ENCODE results near the gene PROP1. TPM values are rescaled to one million over a fixed set of nuclear protein-coding genes. Genes with fewer than 3 reads are reported as not detected.

The PROP1 gene
- polyA plus RNA-seq, 1 donor (not counting 4 experiments of a cell fraction or from before 2014, with no cell fraction given), result not detected

DNA sequence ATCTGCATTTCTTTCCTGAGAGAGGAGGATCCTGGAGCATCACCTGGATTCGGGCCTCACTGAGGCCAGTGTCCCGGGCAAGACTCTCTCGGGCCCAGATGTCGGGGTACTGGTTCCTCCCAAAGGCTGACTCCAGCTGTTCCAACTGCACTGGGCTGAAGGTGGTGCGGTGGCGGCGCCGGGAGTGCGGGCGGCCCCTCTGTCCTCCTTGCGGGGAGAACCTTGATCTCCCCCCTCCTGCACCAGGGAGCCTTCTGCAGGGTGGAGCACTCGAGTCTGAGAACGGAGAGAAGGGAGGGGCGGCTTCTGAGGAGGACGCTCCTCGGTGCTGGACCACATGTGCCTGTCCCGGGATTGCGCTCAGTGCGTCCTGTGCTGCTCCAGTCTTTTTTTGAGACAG, 2.0 kb downstream of the PROP1 start:
- Histone ChIP-seq H4K20me1 (ENCODE audit: control insufficient read depth, extremely low read depth, insufficient read depth, low read length) (no peaks in the 10 kb centered on the region), H3K4me1 (ENCODE audit: control insufficient read depth, extremely low read depth, insufficient read depth, low read length) (no peaks in the 10 kb centered on the region), H3K27ac (ENCODE audit: control insufficient read depth, insufficient read depth, low read length) (no peak overlapping the region), H3K9me1 (ENCODE audit: control insufficient read depth, extremely low read depth, insufficient read depth, low read length) (no peaks in the 10 kb centered on the region), H3K9me3 (ENCODE audit: control insufficient read depth, low read depth, low read length) (no peaks in the 10 kb centered on the region), H3K4me3 (ENCODE audit: control insufficient read depth in 2 of 3, extremely low read depth in 1 of 3, insufficient read depth in 2 of 3, low read depth in 1 of 3, low read length in 3 of 3) (no peak overlapping the region), H3K79me2 (ENCODE audit: control insufficient read depth, insufficient read depth, low read length) (no peaks in the 10 kb centered on the region), H3K4me2 (ENCODE audit: control insufficient read depth, extremely low read depth, insufficient read depth, low read depth, low read length) (no peak overlapping the region), H3K9ac (ENCODE audit: control insufficient read depth, extremely low read depth, insufficient read depth, low read length) (no peak overlapping the region), H3K27me3 (ENCODE audit: control insufficient read depth, extremely low read depth, insufficient read depth, low read length) (peaks cover 16% of the 10 kb centered on the region), H3K36me3 (ENCODE audit: control insufficient read depth in 2 of 2, extremely low read depth in 1 of 2, insufficient read depth in 2 of 2, low read length in 2 of 2) (no peaks in the 10 kb centered on the region), H2AFZ (ENCODE audit: control insufficient read depth, low read length) (no peak overlapping the region)
- DNase-seq (ENCODE audit: low read depth, low spot score) (no peak), FAIRE-seq (no peak)
- dilution Hi-C loops (cut with MboI; ENCODE audit: extremely low pct_ligation_motif_present, low sequenced_read_pairs), result no loop called here
- TF ChIP-seq, protein P1, sequence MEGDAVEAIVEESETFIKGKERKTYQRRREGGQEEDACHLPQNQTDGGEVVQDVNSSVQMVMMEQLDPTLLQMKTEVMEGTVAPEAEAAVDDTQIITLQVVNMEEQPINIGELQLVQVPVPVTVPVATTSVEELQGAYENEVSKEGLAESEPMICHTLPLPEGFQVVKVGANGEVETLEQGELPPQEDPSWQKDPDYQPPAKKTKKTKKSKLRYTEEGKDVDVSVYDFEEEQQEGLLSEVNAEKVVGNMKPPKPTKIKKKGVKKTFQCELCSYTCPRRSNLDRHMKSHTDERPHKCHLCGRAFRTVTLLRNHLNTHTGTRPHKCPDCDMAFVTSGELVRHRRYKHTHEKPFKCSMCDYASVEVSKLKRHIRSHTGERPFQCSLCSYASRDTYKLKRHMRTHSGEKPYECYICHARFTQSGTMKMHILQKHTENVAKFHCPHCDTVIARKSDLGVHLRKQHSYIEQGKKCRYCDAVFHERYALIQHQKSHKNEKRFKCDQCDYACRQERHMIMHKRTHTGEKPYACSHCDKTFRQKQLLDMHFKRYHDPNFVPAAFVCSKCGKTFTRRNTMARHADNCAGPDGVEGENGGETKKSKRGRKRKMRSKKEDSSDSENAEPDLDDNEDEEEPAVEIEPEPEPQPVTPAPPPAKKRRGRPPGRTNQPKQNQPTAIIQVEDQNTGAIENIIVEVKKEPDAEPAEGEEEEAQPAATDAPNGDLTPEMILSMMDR (optimal IDR thresholded peaks at IDR 0.05 in 1 of 3, IDR thresholded peaks at IDR 0.05 in 1 of 3, conservative IDR thresholded peaks at IDR 0.05 in 1 of 3; ENCODE audit: extremely low read depth in 1 of 3, insufficient read depth in 2 of 3, low read length in 3 of 3), result no peak
- TF ChIP-seq EZH2 (IDR thresholded peaks at IDR 0.05; ENCODE audit: low read length), result no peak

DNA sequence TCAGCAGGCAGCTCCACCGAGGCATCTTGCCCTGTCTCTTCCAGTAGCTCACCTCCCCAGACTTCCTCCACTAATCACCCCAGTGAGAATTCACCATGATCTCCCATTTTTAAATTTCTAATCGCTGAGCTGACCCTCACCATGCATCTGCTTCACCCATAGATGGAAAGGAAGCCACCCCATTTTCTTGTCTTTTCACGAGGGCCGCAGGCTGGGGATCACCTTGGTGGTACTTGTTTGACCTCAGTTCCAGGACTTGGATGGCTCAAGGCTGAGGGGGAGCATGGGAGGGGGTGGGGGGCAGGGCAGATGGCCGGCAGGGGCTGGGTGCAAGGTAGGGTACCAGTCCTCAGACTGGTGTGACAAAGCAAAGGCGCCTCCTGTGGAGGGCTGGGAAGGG, 3.6 kb downstream of the PROP1 start:
- H3K79me2 ChIP-seq (ENCODE audit: control insufficient read depth, insufficient read depth, low read length), result no peaks in the 10 kb centered on the region
- H3K27ac ChIP-seq (ENCODE audit: control insufficient read depth, insufficient read depth, low read length), result no peak overlapping the region
- no peak overlapping the region for H3K4me3 ChIP-seq (ENCODE audit: control insufficient read depth in 2 of 3, extremely low read depth in 1 of 3, insufficient read depth in 2 of 3, low read depth in 1 of 3, low read length in 3 of 3)
- no peaks in the 10 kb centered on the region for H4K20me1 ChIP-seq (ENCODE audit: control insufficient read depth, extremely low read depth, insufficient read depth, low read length)
- no peaks in the 10 kb centered on the region for H3K9me1 ChIP-seq (ENCODE audit: control insufficient read depth, extremely low read depth, insufficient read depth, low read length)
- no peak overlapping the region for H3K9ac ChIP-seq (ENCODE audit: control insufficient read depth, extremely low read depth, insufficient read depth, low read length)
- no peaks in the 10 kb centered on the region for H3K9me3 ChIP-seq (ENCODE audit: control insufficient read depth, low read depth, low read length)
- no peak overlapping the region for H2AFZ ChIP-seq (ENCODE audit: control insufficient read depth, low read length)
- H3K4me1 ChIP-seq (ENCODE audit: control insufficient read depth, extremely low read depth, insufficient read depth, low read length), result no peaks in the 10 kb centered on the region
- H3K36me3 ChIP-seq (ENCODE audit: control insufficient read depth in 2 of 2, extremely low read depth in 1 of 2, insufficient read depth in 2 of 2, low read length in 2 of 2), result no peaks in the 10 kb centered on the region
- DNase-seq (ENCODE audit: low read depth, low spot score) (no peak), FAIRE-seq (no peak)
- H3K4me2 ChIP-seq (ENCODE audit: control insufficient read depth, extremely low read depth, insufficient read depth, low read depth, low read length), result no peak overlapping the region
- TF ChIP-seq, protein P1 (optimal IDR thresholded peaks at IDR 0.05 in 1 of 3, IDR thresholded peaks at IDR 0.05 in 1 of 3, conservative IDR thresholded peaks at IDR 0.05 in 1 of 3; ENCODE audit: extremely low read depth in 1 of 3, insufficient read depth in 2 of 3, low read length in 3 of 3), result no peak
- TF ChIP-seq EZH2 (IDR thresholded peaks at IDR 0.05; ENCODE audit: low read length), result no peak
- dilution Hi-C loops (cut with MboI; ENCODE audit: extremely low pct_ligation_motif_present, low sequenced_read_pairs), result no loop called here
- H3K27me3 ChIP-seq (ENCODE audit: control insufficient read depth, extremely low read depth, insufficient read depth, low read length), result peaks cover 9% of the 10 kb centered on the region
